ENCODE data around the gene KIAA1549. TPM values are rescaled to one million over a fixed set of nuclear protein-coding genes. Genes with fewer than 3 reads are reported as not detected.

KIAA1549 gene
- total and polyA plus RNA-seq, 2 of the 8 experiments (the other 6 are each of a cell fraction or from before 2014, with no cell fraction given): 6.5 to 17.3 TPM

- Histone ChIP-seq H3K4me3 (ENCODE audit: extremely low read depth in 1 of 4, insufficient read depth in 2 of 4, low read depth in 3 of 4, low read length in 4 of 4) (no peak overlapping the region), H3K14ac (ENCODE audit: insufficient read length) (no peak overlapping the region), H2BK20ac (ENCODE audit: low read length) (no peak overlapping the region), H3K18ac (ENCODE audit: extremely low read depth, low read length) (no peak overlapping the region), H3K4ac (replicated peaks; ENCODE audit: insufficient read length, low read depth, low read length) (no peak overlapping the region), H2BK12ac (ENCODE audit: low read depth, low read length) (no peak overlapping the region), H2BK15ac (ENCODE audit: low read length) (no peak overlapping the region), H3K56ac (replicated peaks; ENCODE audit: insufficient read length, low read depth, low read length) (no peak overlapping the region), H2AFZ (ENCODE audit: low read length) (no peak overlapping the region), H3K36me3 (ENCODE audit: control insufficient read depth in 2 of 4, insufficient read depth in 4 of 4, low read length in 3 of 4) (peaks cover 2 to 23% (median 9%) of the 10 kb centered on the region in 4 experiments; a peak in 7 of 8 replicates), H2BK5ac (ENCODE audit: low read depth, low read length) (no peak overlapping the region), H3K4me2 (ENCODE audit: insufficient read depth in 1 of 2, low read depth in 2 of 2, low read length in 2 of 2) (no peak overlapping the region), H3K27ac (ENCODE audit: low read depth, low read length) (no peak overlapping the region), H4K20me1 (replicated peaks in 1 of 2; ENCODE audit: control insufficient read depth in 1 of 2, insufficient read depth in 2 of 2, low read length in 2 of 2) (no peaks in the 10 kb centered on the region), H3K23me2 (ENCODE audit: low read depth, low read length) (no peaks in the 10 kb centered on the region), H2AK5ac (ENCODE audit: low read depth, low read length) (no peak overlapping the region), H2BK120ac (replicated peaks; ENCODE audit: low read depth, low read length) (no peak overlapping the region), H3K9ac (replicated peaks in 1 of 4; ENCODE audit: extremely low read depth in 1 of 4, low read depth in 3 of 4, low read length in 3 of 4) (no peak overlapping the region), H3K79me2 (ENCODE audit: control insufficient read depth in 1 of 2, insufficient read depth in 2 of 2, low read length in 2 of 2) (no peaks in the 10 kb centered on the region), H4K8ac (ENCODE audit: extremely low read depth, insufficient read depth, low read length) (no peak overlapping the region), H3K4me1 (replicated peaks in 1 of 4; ENCODE audit: control insufficient read depth in 3 of 4, insufficient read depth in 4 of 4, low read length in 3 of 4) (peaks cover 3 to 9% (median 8%) of the 10 kb centered on the region in 4 experiments; a peak in 5 of 7 replicates), H4K91ac (replicated peaks; ENCODE audit: insufficient read length, low read length) (no peak overlapping the region), H3K27me3 (replicated peaks in 1 of 4; ENCODE audit: control insufficient read depth in 3 of 4, extremely low read depth in 1 of 4, insufficient read depth in 3 of 4, low read length in 3 of 4) (no peaks in the 10 kb centered on the region), H3K9me3 (ENCODE audit: insufficient read depth in 2 of 2, low read depth in 1 of 2, low read length in 1 of 2) (peaks cover 0 to 3% of the 10 kb centered on the region in 2 experiments; a peak in 1 of 4 replicates), H3K79me1 (ENCODE audit: low read depth, low read length) (no peaks in the 10 kb centered on the region), H3K23ac (ENCODE audit: insufficient read length) (no peak overlapping the region), H4K5ac (ENCODE audit: insufficient read length, low read depth, low read length) (no peak overlapping the region)
- CTCF ChIA-PET (ENCODE audit: partially characterized antibody): no interaction called here
- POLR2A ChIA-PET (ENCODE audit: partially characterized antibody): no interaction called here
- FAIRE-seq (no peak), DNase-seq (ENCODE audit: low read depth in 1 of 2, low spot score in 2 of 2) (no peak)
- WGBS, 2 experiments (ENCODE audit: extremely low coverage in 1 of 2, insufficient coverage in 1 of 2, insufficient read length in 1 of 2, insufficient replicate concordance in 2 of 2, low coverage in 1 of 2, low lambda C conversion rate in 2 of 2, missing lambda C conversion rate in 1 of 2): 96% methylated on average over 5 of the region's 5 CpGs; no CpG with 5 or more reads in 1 of the 2 experiments
- peak; percentile 76; the same call in 1 of the 2 replicates for TF ChIP-seq KDM1A (IDR thresholded peaks at IDR 0.05; ENCODE audit: borderline replicate concordance, low read length)
- TF ChIP-seq HDAC2 (IDR thresholded peaks at IDR 0.05; ENCODE audit: borderline replicate concordance in 1 of 2, low read depth in 2 of 2, low read length in 2 of 2): no peak
These were observed 131.5 kb downstream of the KIAA1549 start for GRCh38 chr7:138849701-138850100.

Data from H1 (cell line).